ENCODE data around the gene SH3PXD2B.

DNA sequence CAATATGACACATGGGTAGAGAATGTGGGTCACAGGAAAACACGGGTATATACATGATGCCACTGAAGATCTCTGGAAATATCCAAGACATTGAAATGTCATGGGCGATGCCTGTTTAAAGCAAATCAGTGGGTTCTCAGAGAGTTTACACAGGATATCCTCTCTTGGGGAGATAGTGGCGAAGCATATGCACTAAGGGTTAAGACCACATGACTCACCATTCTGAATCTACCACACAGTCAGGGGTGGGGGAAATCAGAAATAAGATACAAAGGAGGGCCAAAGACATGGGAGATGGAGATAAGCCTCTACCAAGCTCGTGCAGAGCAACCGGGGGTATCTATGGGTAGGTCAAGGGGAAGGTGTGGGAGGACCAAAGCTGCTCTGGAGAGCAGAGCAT, 58.8 kb downstream of the SH3PXD2B start:
- TF ChIP-seq, protein P1, sequence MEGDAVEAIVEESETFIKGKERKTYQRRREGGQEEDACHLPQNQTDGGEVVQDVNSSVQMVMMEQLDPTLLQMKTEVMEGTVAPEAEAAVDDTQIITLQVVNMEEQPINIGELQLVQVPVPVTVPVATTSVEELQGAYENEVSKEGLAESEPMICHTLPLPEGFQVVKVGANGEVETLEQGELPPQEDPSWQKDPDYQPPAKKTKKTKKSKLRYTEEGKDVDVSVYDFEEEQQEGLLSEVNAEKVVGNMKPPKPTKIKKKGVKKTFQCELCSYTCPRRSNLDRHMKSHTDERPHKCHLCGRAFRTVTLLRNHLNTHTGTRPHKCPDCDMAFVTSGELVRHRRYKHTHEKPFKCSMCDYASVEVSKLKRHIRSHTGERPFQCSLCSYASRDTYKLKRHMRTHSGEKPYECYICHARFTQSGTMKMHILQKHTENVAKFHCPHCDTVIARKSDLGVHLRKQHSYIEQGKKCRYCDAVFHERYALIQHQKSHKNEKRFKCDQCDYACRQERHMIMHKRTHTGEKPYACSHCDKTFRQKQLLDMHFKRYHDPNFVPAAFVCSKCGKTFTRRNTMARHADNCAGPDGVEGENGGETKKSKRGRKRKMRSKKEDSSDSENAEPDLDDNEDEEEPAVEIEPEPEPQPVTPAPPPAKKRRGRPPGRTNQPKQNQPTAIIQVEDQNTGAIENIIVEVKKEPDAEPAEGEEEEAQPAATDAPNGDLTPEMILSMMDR (IDR thresholded peaks at IDR 0.05): no peak
- no peak for TF ChIP-seq POLR2A (IDR thresholded peaks at IDR 0.05)

All from thyroid gland (tissue), 4 donors.